Stimulated activated CD4-positive, alpha-beta T cell treated with anti-CD3 and anti-CD28 coated beads, Interleukin-2, amount 100 ng/mL, for 4 hours (primary cell): ENCODE measurements around the gene TYW5.
"Not testable (repeated sequence)": the region's sequence is repeated elsewhere in the genome, so short reads cannot be mapped to it uniquely, and the experiment has no call there.

Experiments
- DNase-seq: peaks from one replicate; pipeline ENCODE4 v3.0.0-alpha.2; 2020; ENCODE audit warnings: low read depth

TYW5 gene

GRCh38 chr2:199916980-199917379, 38.3 kb downstream of the TYW5 start:
- no peak for DNase-seq

GRCh38 chr2:199914372-199914958, 40.8 kb downstream of the TYW5 start:
- no peak for DNase-seq

DNA sequence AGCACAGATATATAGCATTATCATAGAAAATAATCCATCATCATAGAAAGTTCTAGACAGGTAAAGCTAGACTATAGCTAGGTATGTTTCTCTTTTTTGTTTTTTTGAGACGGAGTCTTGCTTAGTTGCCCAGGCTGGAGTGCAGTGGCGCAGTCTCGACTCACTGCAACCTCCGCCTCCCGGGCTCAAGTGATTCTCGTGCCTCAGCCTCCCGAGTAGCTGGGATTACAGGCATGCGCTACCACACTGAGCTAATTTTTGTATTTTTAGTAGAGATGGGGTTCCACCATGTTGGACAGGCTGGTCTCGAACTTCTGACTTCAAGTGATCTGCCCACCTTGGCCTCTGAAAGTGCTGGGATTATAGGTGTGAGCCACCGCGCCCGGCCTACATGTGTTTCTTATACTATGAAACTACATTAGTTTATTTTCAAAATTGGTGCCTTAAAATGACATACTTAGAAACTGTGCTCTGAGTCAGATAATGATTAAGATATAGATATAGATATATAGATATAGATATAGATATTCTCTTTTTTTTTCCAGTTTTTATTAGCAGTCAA, 42.7 kb downstream of the TYW5 start:
- DNase-seq = not testable (repeated sequence)

DNA sequence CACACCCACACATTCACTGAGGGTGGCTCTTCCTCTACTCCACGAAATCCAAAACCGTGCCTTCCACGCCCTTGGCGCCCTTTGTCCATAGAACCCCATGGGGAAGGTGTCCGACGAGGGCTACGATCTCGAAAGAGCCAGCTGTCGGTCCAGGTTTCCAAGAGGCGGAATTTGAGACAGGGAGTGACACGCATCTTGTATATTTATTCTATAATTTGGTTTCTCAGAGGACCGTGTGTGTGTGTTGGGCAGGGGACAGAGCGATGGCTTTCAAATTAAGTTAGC, 43.5 kb downstream of the TYW5 start:
- DNase-seq = no peak

DNA sequence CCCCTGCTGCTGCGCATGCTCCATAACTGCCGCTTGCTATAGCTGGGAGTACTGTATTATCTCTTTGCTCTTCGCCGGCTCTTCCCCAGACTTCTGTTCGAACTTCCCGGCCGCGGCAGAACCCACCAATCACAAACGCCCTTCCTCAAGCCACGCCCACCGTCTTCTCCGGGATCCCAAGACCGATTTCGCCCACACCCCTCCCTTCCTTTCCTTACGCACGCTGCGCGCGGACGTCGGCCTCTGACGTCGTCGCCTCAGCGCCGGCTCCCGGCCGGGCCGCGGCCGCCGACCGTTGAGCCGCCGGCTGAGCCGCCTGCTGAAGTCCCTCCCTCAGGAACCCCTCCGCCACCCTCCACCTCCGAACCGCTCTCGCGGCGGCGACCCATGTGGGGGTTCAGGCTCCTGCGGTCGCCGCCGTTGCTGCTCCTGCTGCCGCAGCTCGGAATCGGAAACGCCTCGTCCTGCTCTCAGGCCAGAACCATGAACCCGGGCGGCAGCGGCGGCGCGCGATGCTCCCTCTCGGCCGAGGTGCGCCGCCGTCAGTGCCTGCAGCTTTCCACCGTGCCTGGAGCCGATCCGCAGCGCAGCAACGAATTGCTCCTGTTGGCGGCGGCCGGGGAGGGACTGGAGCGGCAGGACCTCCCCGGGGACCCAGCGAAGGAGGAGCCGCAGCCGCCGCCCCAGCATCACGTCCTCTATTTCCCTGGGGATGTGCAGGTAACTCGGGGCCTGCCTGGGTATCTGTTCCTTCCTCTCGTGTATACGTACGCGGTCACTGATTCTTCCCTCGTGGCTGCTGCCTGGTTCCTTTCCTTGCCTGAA, 44.0 kb downstream of the TYW5 start, which contains the start of gene C2orf69:
TSS of gene C2orf69 (plus strand) at position 242 of the 825 bp plus-strand sequence. CDS start at position 388, 146 bp downstream.
- peak; percentile 88 for DNase-seq

- DNase-seq = no peak
These were observed 44.8 kb downstream of the TYW5 start for GRCh38 chr2:199910338-199911051.

DNA sequence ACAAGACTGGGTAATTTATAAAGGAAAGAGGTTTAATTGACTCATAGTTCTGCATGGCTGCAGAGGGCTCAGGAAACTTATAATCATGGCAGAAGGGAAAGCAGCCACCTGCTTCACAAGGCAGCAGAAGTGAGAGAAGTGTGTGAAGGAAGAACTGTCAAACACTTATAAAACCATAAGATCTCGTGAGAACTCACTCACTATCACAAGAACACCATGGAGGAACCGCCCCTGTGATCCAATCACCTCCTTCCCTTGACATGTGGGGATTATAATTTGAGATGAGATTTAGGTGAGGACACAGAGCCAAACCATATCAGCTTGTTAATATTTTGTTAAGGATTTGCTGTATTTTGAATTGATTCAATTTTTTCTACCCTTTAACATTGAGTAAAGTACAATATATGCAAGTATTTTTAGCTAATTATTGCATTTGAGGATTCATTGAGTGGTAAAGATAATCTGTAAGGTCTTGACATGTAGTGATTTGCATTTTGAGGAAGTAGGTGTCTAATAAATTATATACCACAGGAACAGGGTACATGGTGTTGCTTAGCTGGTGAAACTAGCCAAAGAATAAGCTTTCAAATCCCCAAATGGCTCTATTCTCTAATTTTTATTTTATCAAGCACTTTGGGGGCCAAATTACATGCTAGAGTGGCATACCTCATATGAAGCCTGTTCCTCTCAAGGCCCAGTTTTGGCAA, 48.1 kb downstream of the TYW5 start:
- no peak for DNase-seq

DNA sequence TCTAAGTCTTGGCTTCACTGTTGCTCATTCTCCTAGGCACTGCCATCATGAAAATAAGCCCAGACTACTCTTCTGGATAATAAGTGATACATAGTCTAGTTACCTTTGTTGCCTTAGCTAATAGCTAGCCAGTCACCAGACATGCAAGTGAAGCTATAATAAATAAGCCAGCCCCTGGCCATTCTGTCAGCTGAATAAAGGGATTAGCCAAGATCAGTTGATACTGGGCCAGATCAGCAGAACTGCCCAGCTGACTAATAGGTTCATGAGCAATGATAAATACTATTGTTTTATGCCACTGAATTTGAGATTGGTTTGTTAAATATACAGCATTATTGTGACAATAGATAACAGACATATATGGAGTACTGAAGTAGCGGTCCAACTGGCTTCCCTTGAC, 52.2 kb downstream of the TYW5 start:
- no peak for DNase-seq

DNA sequence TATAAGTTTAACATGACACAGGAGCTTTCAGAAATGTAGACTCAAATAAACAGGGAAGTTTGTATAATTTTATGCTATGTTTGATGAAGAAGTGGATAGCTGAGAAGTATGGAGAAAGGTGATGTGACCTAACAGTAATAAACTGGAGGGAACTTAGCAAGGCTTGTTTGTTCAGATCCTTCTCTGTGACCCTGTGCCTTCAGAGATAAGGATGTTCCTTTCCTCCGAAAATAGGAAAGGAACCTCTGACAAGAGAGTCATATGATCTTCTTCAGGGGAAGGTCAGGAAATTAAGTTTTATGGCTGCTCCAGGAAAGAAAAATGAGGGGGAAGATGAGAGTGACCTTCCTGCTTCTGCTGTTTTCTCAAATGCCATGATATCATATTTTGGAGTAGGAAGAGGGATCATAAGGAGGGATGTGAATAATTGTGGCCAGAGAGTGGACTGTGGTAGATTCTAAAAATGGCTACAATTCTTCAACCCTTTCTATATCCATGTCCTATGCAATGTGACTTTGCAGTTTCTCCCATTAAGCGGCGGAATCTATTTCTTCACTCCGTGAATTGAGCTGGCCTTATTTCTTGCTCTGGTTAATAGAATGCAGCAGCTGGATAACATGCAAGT, 52.7 kb downstream of the TYW5 start:
- no peak for DNase-seq

DNA sequence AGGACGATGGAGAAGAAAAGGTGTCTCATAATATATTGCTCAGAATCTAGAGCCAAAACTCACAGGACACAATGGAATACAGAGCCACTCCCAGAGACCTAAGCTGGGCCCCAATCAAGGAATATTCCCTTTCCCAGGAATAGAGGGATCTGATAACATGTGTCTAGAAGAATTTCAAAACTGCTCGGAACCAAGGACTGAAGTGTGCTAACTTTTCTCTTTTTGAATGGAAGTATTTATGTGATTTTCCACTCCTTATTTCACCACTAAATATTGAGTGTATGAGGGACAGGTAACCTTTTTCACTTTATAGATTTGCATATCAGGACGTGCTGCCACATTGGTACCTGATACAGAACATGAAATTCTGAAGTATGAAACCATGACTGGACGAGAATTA, 53.3 kb downstream of the TYW5 start:
- DNase-seq = no peak

- DNase-seq = no peak
These were observed 58.7 kb downstream of the TYW5 start for GRCh38 chr2:199896617-199897016.

- DNase-seq = no peak
These were observed 59.9 kb downstream of the TYW5 start for GRCh38 chr2:199895406-199895805.

DNA sequence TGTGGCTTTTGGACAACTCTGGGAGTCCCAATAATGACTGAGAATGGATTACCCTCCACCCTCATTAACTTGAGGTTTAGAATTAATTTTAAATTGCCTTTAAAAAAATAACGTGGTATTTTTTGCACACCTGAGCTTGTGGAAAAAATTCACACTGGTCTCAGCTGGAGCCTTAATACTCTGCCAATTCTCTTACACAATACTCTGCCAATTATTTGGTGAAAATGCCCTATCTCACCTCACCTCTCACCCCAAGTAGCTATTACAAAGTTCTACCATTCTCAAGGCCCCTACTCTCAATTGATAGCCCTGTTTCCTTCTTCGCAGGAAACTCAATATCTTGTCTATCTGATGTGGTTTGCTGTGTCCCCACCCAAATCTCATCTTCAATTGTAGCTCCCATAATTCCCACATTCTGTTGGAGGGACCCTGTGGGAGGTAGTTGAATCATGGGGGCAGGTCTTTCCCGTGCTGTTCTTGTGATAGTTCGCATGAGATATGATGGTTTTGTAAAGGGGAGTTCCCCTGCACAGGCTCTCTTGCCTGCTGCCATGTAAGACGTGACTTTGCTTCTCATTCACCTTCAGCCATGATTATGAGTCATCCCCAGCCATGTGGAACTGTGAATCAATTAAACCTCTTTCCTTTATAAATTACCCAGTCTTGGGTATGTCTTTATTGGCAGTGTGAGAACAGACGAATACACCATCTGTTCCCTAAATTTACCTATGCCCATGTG, 71.6 kb downstream of the TYW5 start:
- no peak for DNase-seq

GRCh38 chr2:199882667-199883066, 72.6 kb downstream of the TYW5 start:
- DNase-seq = no peak
